Measurements from ENCODE around the gene CCDC57.

GRCh38 chr17:82127704-82128103, 84.9 kb downstream of the CCDC57 start:
- TF ChIP-seq, protein P1, sequence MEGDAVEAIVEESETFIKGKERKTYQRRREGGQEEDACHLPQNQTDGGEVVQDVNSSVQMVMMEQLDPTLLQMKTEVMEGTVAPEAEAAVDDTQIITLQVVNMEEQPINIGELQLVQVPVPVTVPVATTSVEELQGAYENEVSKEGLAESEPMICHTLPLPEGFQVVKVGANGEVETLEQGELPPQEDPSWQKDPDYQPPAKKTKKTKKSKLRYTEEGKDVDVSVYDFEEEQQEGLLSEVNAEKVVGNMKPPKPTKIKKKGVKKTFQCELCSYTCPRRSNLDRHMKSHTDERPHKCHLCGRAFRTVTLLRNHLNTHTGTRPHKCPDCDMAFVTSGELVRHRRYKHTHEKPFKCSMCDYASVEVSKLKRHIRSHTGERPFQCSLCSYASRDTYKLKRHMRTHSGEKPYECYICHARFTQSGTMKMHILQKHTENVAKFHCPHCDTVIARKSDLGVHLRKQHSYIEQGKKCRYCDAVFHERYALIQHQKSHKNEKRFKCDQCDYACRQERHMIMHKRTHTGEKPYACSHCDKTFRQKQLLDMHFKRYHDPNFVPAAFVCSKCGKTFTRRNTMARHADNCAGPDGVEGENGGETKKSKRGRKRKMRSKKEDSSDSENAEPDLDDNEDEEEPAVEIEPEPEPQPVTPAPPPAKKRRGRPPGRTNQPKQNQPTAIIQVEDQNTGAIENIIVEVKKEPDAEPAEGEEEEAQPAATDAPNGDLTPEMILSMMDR (IDR thresholded peaks at IDR 0.05; ENCODE audit: insufficient read depth, low read length, poor library complexity, severe bottlenecking) = no peak
- no peak for TF ChIP-seq EZH2phosphoT487 (conservative IDR thresholded peaks at IDR 0.05; ENCODE audit: low read length)

Measured in SU-DHL-6 (cell line).